GM10266 (cell line): ENCODE data around the gene KLB.

Experiments used
- DNase-seq: peaks from one replicate; pipeline ENCODE4 v3.0.0; 2012; ENCODE audit errors: extremely low spot score
- TF ChIP-seq, protein P1 (sequence below): IDR thresholded peaks from 2 replicates; pipeline ENCODE4 v1.5.1; 2012; ENCODE audit warnings: mild to moderate bottlenecking, low read depth; ENCODE audit not compliant: control insufficient read depth, insufficient read depth; ENCODE audit errors: missing control alignments

The KLB gene

DNA sequence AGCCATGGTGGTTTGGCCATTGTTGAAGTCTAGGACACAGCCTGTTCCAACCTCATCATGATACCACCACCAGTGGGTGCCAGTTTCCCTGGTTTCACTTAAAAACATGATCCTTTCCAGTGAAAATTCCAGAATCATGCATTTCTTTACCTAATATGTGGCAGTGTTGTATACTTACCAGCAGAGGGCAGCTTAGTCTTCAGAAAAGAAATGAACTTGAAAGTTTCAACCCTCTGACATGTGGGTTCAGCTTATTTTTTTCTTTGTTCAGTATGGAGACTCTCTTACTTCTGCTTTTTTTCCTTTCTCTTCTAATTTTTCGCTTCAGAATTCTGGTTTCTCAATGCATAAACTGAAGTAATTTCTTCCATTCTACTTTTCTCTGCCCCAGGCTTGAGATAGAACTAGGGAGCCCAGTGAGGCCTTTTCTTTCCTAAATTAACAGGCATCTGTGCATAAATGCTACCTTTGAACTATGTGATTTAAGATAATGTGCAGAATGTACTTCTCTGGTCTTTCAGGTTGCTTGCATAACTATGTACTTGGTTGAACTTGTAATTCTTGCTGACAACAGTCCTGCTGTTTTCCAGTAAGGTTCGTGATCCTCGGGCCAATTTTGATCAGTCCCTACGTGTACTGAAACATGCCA is 62.8 kb downstream of the KLB start:
- peak; percentile 69 for DNase-seq
- TF ChIP-seq, protein P1, sequence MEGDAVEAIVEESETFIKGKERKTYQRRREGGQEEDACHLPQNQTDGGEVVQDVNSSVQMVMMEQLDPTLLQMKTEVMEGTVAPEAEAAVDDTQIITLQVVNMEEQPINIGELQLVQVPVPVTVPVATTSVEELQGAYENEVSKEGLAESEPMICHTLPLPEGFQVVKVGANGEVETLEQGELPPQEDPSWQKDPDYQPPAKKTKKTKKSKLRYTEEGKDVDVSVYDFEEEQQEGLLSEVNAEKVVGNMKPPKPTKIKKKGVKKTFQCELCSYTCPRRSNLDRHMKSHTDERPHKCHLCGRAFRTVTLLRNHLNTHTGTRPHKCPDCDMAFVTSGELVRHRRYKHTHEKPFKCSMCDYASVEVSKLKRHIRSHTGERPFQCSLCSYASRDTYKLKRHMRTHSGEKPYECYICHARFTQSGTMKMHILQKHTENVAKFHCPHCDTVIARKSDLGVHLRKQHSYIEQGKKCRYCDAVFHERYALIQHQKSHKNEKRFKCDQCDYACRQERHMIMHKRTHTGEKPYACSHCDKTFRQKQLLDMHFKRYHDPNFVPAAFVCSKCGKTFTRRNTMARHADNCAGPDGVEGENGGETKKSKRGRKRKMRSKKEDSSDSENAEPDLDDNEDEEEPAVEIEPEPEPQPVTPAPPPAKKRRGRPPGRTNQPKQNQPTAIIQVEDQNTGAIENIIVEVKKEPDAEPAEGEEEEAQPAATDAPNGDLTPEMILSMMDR: peak; percentile 71

DNA sequence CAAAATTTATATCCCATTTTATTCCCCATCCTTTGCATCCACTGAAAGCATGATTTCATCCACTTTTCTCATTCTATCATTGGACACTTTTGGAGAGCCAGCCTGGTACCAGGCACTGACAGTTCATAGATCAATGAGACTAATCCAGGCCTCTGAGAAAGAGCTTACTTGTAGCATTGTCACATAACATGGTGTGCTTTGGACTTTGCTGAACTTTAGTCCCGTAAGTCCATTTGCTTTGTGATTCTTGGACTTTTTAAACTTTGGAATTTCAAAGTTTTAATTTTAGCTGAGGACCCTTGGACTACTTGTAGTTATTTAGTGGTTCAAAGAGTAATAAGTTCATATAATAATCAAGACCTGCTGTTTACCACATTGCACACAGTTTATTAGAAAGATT is 63.7 kb downstream of the KLB start:
- TF ChIP-seq, protein P1: no peak

DNA sequence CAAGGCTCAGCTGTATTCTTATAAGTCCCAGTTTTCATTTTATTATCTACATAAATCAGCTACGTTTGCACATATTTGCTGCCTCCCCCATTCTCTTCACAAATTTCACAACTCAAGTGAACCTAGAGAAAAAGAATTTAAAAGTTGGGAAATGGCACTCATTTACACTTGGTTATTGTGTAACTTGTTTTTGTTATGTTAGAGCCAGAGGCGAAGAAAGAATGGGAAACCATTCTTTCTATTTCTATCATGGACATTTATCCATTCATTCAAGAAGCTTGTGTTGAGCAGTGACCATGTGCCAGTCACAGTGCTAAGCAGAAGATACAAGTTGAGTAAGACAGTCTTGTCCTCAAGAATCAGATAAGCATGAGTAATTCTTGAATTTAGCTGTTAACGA is 65.7 kb downstream of the KLB start:
- TF ChIP-seq, protein P1: no peak
- DNase-seq: no peak

More for the DNA sequence above, 63.7 kb downstream of the KLB start:
- no peak for DNase-seq

DNA sequence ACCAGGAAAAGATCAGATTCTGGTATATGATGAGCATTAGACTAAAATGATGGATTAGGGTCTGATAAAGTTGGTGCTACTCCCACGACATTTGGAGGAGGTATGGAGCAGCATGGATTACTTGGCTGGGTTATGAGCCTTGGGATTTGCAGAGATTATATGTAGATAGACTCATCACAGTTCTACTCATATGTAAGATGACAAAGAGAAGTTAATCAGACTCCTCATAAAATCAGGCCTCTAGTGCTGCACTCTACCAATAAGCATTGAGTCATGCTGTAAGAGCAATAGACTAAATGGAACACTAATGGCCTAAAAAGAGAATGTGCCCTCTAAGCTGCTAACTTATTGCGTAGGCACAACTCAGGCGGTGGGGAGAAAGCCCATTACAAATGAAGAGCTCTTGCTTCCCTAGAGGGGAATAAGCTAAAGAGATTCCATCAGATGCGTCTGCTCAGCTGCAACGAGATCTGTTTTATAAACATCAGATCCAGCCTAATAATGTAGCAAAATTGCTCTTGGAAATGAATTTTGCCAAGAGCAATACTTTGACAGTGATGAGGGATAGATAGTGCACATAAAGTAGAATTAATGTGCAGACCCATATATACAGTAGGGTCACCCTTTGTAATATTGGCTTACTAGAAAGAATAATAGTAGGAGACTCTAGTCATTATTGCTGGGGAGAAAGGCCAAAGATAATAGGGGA is 69.6 kb downstream of the KLB start:
- no peak for DNase-seq
- TF ChIP-seq, protein P1: no peak

DNA sequence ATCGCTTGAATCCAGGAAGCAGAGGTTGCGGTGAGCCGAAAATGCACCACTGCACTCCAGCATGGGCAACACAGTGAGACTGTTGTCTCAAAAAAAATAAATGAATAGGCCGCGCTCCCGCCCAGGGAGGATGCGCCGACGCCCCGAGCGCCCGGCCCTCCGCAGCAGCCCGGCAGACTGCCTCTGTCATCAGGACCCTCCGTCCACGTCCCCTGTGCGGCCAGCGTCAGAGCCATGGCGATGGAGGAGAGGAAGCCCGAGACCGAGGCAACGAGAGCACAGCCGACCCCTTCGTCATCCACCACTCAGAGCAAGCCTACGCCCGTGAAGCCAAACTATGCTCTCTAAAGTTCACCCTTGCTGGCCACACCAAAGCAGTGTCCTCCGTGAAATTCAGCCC is 73.5 kb downstream of the KLB start:
- TF ChIP-seq, protein P1: no peak
- DNase-seq: no peak

DNA sequence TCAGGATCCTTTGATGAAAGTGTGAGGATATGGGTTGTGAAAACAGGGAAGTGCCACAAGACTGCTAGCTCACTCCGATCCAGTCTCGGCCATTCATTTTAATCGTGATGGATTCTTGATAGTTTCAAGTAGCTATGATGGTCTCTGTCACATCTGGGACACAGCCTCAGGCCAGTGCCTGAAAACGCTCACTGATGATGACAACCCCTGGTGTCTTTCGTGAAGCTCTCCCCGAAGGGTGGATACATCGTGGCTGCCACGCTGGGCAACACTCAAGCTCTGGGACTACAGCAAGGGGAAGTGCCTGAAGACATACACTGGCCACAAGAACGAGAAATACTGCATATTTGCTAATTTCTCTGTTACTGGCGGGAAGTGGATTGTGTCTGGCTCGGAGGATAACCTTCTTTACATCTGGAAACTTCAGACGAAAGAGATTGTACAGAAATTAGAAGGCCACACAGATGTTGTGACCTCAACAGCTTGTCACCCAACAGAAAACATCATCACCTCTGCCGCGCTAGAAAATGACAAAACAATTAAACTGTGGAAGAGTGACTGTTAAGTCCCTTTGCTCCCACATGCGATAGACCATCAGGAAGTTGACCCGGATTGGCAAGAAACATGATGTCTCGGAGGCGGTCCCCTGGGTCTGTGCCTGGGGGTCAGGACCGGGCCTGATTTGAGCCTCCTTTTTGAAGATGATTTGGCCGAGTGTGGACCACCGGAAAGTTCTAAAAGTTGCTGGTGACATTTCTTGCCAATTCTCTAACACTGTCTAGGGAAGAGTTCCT is 74.4 kb downstream of the KLB start:
- DNase-seq: no peak
- TF ChIP-seq, protein P1: no peak
